Keratinocyte (primary cell): ENCODE data around the gene CASZ1. TPM values are rescaled to one million over a fixed set of nuclear protein-coding genes. Genes with fewer than 3 reads are reported as not detected.

ENCODE experiments used
- DNase-seq: peaks from one replicate; pipeline ENCODE4 v3.0.0-alpha.2; 2011; ENCODE audit warnings: low read depth, missing footprints, low spot score
- FAIRE-seq: peaks from 2 replicates; lab custom pipeline; 2011; peaks lifted over from hg19 to GRCh38; lab: Jason Lieb, UNC
- H2AFZ ChIP-seq: 2 replicates; pipeline ENCODE4 v1.6.0; 2012; ENCODE audit warnings: low read length, control low read depth, inconsistent platforms; ENCODE audit not compliant: control insufficient read depth
- H3K27ac ChIP-seq: 2 replicates; pipeline ENCODE4 v1.5.1; 2011; ENCODE audit warnings: low read length; ENCODE audit not compliant: control insufficient read depth, insufficient read depth
- H3K27me3 ChIP-seq: 3 replicates; pipeline ENCODE4 v1.6.0; 2011; ENCODE audit warnings: low read length; ENCODE audit not compliant: control insufficient read depth, insufficient read depth; ENCODE audit errors: extremely low read depth
- H3K36me3 ChIP-seq, 2 experiments: 2 replicates in 1 of 2; 3 replicates in 1 of 2; pipeline ENCODE4 v1.5.1; 2011; ENCODE audit warnings: low read length in 2 of 2, mild to moderate bottlenecking in 1 of 2; ENCODE audit not compliant: control insufficient read depth in 2 of 2, insufficient read depth in 2 of 2; ENCODE audit errors: extremely low read depth in 1 of 2
- H3K4me1 ChIP-seq: 3 replicates; pipeline ENCODE4 v1.5.1; 2011; ENCODE audit warnings: low read length; ENCODE audit not compliant: control insufficient read depth, insufficient read depth; ENCODE audit errors: extremely low read depth
- H3K4me2 ChIP-seq: 3 replicates; pipeline ENCODE4 v1.6.0; 2011; ENCODE audit warnings: low read depth, low read length; ENCODE audit not compliant: control insufficient read depth, insufficient read depth; ENCODE audit errors: extremely low read depth
- H3K4me3 ChIP-seq, 3 experiments: fragments of 200-600 bp in 1 of 3; sonication (generic) in 1 of 3; 2 replicates in 2 of 3; 3 replicates in 1 of 3; pipeline ENCODE4 v1.5.1; 2011 to 2016; ENCODE audit warnings: low read length in 3 of 3, mild to moderate bottlenecking in 3 of 3, control low read depth in 2 of 3, inconsistent platforms in 1 of 3, low read depth in 1 of 3, mixed read lengths in 1 of 3, mixed run types in 1 of 3, moderate library complexity in 1 of 3; ENCODE audit not compliant: control insufficient read depth in 2 of 3, insufficient read depth in 2 of 3; ENCODE audit errors: extremely low read depth in 1 of 3
- H3K79me2 ChIP-seq: 2 replicates; pipeline ENCODE4 v1.6.0; 2012; ENCODE audit warnings: low read length; ENCODE audit not compliant: control insufficient read depth, insufficient read depth
- H3K9ac ChIP-seq: 3 replicates; pipeline ENCODE4 v1.6.0; 2011; ENCODE audit warnings: low read length; ENCODE audit not compliant: control insufficient read depth, insufficient read depth; ENCODE audit errors: extremely low read depth
- H3K9me1 ChIP-seq: 3 replicates; pipeline ENCODE4 v1.6.0; 2011; ENCODE audit warnings: low read length; ENCODE audit not compliant: control insufficient read depth, insufficient read depth; ENCODE audit errors: extremely low read depth
- H3K9me3 ChIP-seq: 2 replicates; pipeline ENCODE4 v1.5.1; 2012; ENCODE audit warnings: low read depth, low read length; ENCODE audit not compliant: control insufficient read depth
- H4K20me1 ChIP-seq: 3 replicates; pipeline ENCODE4 v1.6.0; 2011; ENCODE audit warnings: low read length; ENCODE audit not compliant: control insufficient read depth, insufficient read depth; ENCODE audit errors: extremely low read depth
- CTCF ChIP-seq, 3 experiments: IDR thresholded peaks in 1 of 3; conservative IDR thresholded peaks in 1 of 3; optimal IDR thresholded peaks in 1 of 3; 2 replicates in 2 of 3; 3 replicates in 1 of 3; pipeline versions ENCODE3 to v1.5.1; 2011; ENCODE audit warnings: low read length in 3 of 3, mild to moderate bottlenecking in 3 of 3, moderate library complexity in 2 of 3, control low read depth in 1 of 3, inconsistent platforms in 1 of 3; ENCODE audit not compliant: insufficient read depth in 2 of 3; ENCODE audit errors: extremely low read depth in 1 of 3
- EZH2 ChIP-seq: IDR thresholded peaks from one replicate; pipeline ENCODE4 v1.6.1; 2012; ENCODE audit warnings: inconsistent platforms, mild to moderate bottlenecking, low read length, moderate library complexity
- dilution Hi-C: fragments of 300-500 bp; cut with MboI; formaldehyde crosslinking; loops from one replicate; pipeline ENCODE4 v1.7.0; 2020; ENCODE audit warnings: low sequenced_read_pairs; ENCODE audit not compliant: extremely low pct_ligation_motif_present
- polyA plus RNA-seq, 5 experiments: library from polyadenylated mRNA; depleted of rRNA in 3 of 5; stranded (reverse) in 3 of 5; stranded (forward) in 1 of 5; unstranded in 1 of 5; fragments of >200 nt; gene quantifications; 1 replicate in 1 of 5; 2 replicates in 3 of 5; 3 replicates in 1 of 5; pipeline versions ENCODE4 v1.2.1 to v1.2.3, GENCODE V29; 2011 to 2012; ENCODE audit warnings: missing spikeins in 2 of 5, low read depth in 1 of 5, low replicate concordance in 1 of 5

CASZ1 gene
- polyA plus RNA-seq, 1 donor (not counting 4 experiments of a cell fraction or from before 2014, with no cell fraction given), result 2.8 TPM

DNA sequence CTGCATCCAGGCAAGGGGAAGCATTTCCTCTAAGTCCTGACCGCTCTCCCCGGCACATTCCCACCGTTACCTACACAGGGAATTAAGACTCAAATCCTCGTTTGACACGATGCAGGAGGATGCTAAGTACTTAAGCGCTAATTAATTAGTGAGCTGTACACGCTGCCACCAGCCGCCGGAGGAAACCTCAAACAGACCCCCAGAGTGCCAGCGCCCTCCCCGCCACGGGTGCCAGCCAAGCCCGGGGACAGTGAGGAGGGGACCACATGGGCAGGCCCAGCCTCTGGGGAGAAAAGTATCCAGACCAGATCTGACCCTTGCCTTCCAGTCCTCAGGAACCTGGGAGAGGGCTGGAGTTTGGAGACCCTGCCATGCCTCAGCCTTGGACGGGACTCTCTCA lies 17.4 kb upstream of the CASZ1 start:
- no peaks in the 10 kb centered on the region for H3K36me3 ChIP-seq
- DNase-seq, result no peak
- H3K9me1 ChIP-seq, result no peaks in the 10 kb centered on the region
- peaks cover 4% of the 10 kb centered on the region for H3K27me3 ChIP-seq
- H2AFZ ChIP-seq, result no peak overlapping the region
- H3K9ac ChIP-seq, result no peak overlapping the region
- H3K4me2 ChIP-seq, result no peak overlapping the region
- no peak for TF ChIP-seq EZH2
- no peak for TF ChIP-seq CTCF (optimal IDR thresholded peaks at IDR 0.05 in 1 of 3, IDR thresholded peaks at IDR 0.05 in 1 of 3, conservative IDR thresholded peaks at IDR 0.05 in 1 of 3; ENCODE audit: extremely low read depth in 1 of 3, insufficient read depth in 2 of 3, low read length in 3 of 3)
- no peak for FAIRE-seq
- H3K9me3 ChIP-seq, result no peaks in the 10 kb centered on the region
- H3K4me1 ChIP-seq, result peaks cover 8% of the 10 kb centered on the region
- no peak overlapping the region for H3K4me3 ChIP-seq
- dilution Hi-C loops, result no loop called here
- no peak overlapping the region for H3K27ac ChIP-seq
- no peaks in the 10 kb centered on the region for H4K20me1 ChIP-seq
- no peaks in the 10 kb centered on the region for H3K79me2 ChIP-seq

- Histone ChIP-seq H3K27me3 (peaks cover 4% of the 10 kb centered on the region), H4K20me1 (no peaks in the 10 kb centered on the region), H2AFZ (no peak overlapping the region), H3K4me2 (no peak overlapping the region), H3K36me3 (no peaks in the 10 kb centered on the region), H3K9ac (no peak overlapping the region), H3K9me3 (no peaks in the 10 kb centered on the region), H3K4me3 (no peak overlapping the region), H3K79me2 (no peaks in the 10 kb centered on the region), H3K27ac (no peak overlapping the region), H3K9me1 (no peaks in the 10 kb centered on the region), H3K4me1 (no peaks in the 10 kb centered on the region)
- DNase-seq (no peak), FAIRE-seq (no peak)
- no peak for TF ChIP-seq CTCF (optimal IDR thresholded peaks at IDR 0.05 in 1 of 3, IDR thresholded peaks at IDR 0.05 in 1 of 3, conservative IDR thresholded peaks at IDR 0.05 in 1 of 3; ENCODE audit: extremely low read depth in 1 of 3, insufficient read depth in 2 of 3, low read length in 3 of 3)
- TF ChIP-seq EZH2, result no peak
- dilution Hi-C loops, result no loop called here
These were observed 16.0 kb upstream of the CASZ1 start for GRCh38 chr1:10812387-10812915.
